ENCODE measurements around the gene C20orf96. TPM values are rescaled to one million over a fixed set of nuclear protein-coding genes. Genes with fewer than 3 reads are reported as not detected.

Gene C20orf96
- total RNA-seq, 1 experiment from 2014 or later, result 20.5 TPM

DNA sequence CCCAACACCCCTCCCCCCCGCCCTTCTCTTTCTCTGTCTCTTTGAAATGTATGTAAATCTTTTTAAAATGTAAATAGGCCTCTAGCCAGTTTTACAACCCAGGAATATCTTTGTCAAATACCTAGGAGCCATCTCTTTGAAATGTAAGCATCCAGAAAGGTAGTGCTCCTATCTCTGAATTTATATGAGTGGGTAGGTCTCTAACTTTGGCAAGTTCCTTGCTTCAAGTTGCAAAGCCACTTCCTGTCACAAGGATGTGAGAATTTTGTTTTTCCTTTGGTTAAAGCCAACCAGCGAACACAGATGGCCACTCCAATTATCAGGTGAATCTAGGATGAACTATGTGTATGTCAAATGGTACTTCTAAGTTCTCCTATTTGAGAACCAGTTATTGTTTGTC, 39.2 kb downstream of the C20orf96 start:
- DNase-seq (ENCODE audit: low read depth, low spot score) (no peak), ATAC-seq (no peak)
- Histone ChIP-seq H3K27me3 (ENCODE audit: control insufficient read depth, insufficient read depth, low read length) (no peaks in the 10 kb centered on the region), H3K9me3 (ENCODE audit: control insufficient read depth, insufficient read depth, low read depth, low read length) (peaks cover 7% of the 10 kb centered on the region), H3K4me1 (ENCODE audit: control insufficient read depth, insufficient read depth, low read length) (no peaks in the 10 kb centered on the region), H3K27ac (ENCODE audit: low read length) (no peak overlapping the region), H3K36me3 (ENCODE audit: control insufficient read depth, insufficient read depth, low read length) (no peaks in the 10 kb centered on the region), H3K4me3 (ENCODE audit: low read depth in 2 of 2, low read length in 2 of 2) (no peak overlapping the region)
- in situ Hi-C loops (cut with HindIII; ENCODE audit: low pct_unique_long_range_greater_than_20kb, low sequenced_read_pairs) (no loop called here), intact Hi-C loops (cut with micrococcal nuclease; ENCODE audit: unreplicated experiment) (no loop called here)
- TF ChIP-seq, protein P1, sequence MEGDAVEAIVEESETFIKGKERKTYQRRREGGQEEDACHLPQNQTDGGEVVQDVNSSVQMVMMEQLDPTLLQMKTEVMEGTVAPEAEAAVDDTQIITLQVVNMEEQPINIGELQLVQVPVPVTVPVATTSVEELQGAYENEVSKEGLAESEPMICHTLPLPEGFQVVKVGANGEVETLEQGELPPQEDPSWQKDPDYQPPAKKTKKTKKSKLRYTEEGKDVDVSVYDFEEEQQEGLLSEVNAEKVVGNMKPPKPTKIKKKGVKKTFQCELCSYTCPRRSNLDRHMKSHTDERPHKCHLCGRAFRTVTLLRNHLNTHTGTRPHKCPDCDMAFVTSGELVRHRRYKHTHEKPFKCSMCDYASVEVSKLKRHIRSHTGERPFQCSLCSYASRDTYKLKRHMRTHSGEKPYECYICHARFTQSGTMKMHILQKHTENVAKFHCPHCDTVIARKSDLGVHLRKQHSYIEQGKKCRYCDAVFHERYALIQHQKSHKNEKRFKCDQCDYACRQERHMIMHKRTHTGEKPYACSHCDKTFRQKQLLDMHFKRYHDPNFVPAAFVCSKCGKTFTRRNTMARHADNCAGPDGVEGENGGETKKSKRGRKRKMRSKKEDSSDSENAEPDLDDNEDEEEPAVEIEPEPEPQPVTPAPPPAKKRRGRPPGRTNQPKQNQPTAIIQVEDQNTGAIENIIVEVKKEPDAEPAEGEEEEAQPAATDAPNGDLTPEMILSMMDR (IDR thresholded peaks at IDR 0.05), result no peak
- TF ChIP-seq POLR2AphosphoS5 (IDR thresholded peaks at IDR 0.05; ENCODE audit: low read depth, low read length), result no peak
- no peak for TF ChIP-seq TCF7L2 (IDR thresholded peaks at IDR 0.05; ENCODE audit: low read depth, low read length)
- no peak for TF ChIP-seq SIN3A (IDR thresholded peaks at IDR 0.05; ENCODE audit: borderline replicate concordance, insufficient read depth, low read depth, low read length)
- TF ChIP-seq, protein P2, sequence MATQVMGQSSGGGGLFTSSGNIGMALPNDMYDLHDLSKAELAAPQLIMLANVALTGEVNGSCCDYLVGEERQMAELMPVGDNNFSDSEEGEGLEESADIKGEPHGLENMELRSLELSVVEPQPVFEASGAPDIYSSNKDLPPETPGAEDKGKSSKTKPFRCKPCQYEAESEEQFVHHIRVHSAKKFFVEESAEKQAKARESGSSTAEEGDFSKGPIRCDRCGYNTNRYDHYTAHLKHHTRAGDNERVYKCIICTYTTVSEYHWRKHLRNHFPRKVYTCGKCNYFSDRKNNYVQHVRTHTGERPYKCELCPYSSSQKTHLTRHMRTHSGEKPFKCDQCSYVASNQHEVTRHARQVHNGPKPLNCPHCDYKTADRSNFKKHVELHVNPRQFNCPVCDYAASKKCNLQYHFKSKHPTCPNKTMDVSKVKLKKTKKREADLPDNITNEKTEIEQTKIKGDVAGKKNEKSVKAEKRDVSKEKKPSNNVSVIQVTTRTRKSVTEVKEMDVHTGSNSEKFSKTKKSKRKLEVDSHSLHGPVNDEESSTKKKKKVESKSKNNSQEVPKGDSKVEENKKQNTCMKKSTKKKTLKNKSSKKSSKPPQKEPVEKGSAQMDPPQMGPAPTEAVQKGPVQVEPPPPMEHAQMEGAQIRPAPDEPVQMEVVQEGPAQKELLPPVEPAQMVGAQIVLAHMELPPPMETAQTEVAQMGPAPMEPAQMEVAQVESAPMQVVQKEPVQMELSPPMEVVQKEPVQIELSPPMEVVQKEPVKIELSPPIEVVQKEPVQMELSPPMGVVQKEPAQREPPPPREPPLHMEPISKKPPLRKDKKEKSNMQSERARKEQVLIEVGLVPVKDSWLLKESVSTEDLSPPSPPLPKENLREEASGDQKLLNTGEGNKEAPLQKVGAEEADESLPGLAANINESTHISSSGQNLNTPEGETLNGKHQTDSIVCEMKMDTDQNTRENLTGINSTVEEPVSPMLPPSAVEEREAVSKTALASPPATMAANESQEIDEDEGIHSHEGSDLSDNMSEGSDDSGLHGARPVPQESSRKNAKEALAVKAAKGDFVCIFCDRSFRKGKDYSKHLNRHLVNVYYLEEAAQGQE (IDR thresholded peaks at IDR 0.05; ENCODE audit: insufficient read depth in 1 of 2, low read depth in 2 of 2, low read length in 1 of 2), result no peak
- POLR2A ChIA-PET, result no interaction called here
- CTCF ChIA-PET, result no interaction called here
- no TSS peak for BruUV-seq (replicated peaks)

DNA sequence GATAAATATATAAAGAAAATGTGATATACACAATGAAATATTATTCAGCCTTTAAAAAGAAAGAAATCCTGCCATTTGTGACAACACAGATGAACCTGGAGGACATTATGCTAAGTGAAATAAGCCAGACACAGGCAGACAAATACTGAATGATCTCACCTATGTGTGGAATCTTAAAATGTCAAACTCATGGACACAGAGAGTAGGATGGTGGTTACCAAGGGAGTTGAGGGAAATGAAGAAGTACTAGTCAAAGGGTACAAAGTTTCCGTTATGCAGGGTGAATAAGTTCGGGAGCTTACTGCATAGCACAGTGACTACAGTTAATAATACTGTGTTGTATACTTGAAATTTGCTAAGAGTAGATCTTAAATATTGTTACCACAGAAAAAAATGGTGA, 47.6 kb downstream of the C20orf96 start:
- no TSS peak for BruUV-seq (replicated peaks)
- ChIA-PET CTCF (no interaction called here), POLR2A (no interaction called here)
- Histone ChIP-seq H3K36me3 (ENCODE audit: control insufficient read depth, insufficient read depth, low read length) (no peaks in the 10 kb centered on the region), H3K9me3 (ENCODE audit: control insufficient read depth, insufficient read depth, low read depth, low read length) (peaks cover 7% of the 10 kb centered on the region), H3K27ac (ENCODE audit: low read length) (no peak overlapping the region), H3K4me1 (ENCODE audit: control insufficient read depth, insufficient read depth, low read length) (no peaks in the 10 kb centered on the region), H3K4me3 (ENCODE audit: low read depth in 2 of 2, low read length in 2 of 2) (no peak overlapping the region), H3K27me3 (ENCODE audit: control insufficient read depth, insufficient read depth, low read length) (peaks cover 19% of the 10 kb centered on the region; the same call in 1 of the 2 replicates)
- intact Hi-C loops (cut with micrococcal nuclease; ENCODE audit: unreplicated experiment), result no loop called here
- DNase-seq (ENCODE audit: low read depth, low spot score) (no peak), ATAC-seq (no peak)
- TF ChIP-seq, protein P1 (IDR thresholded peaks at IDR 0.05), result no peak
- TF ChIP-seq, protein P2 (IDR thresholded peaks at IDR 0.05; ENCODE audit: insufficient read depth in 1 of 2, low read depth in 2 of 2, low read length in 1 of 2), result no peak
- TF ChIP-seq POLR2AphosphoS5 (IDR thresholded peaks at IDR 0.05; ENCODE audit: low read depth, low read length), result no peak
- TF ChIP-seq SIN3A (IDR thresholded peaks at IDR 0.05; ENCODE audit: borderline replicate concordance, insufficient read depth, low read depth, low read length), result no peak
- TF ChIP-seq TCF7L2 (IDR thresholded peaks at IDR 0.05; ENCODE audit: low read depth, low read length), result no peak
- in situ Hi-C loops (cut with HindIII; ENCODE audit: low pct_unique_long_range_greater_than_20kb, low sequenced_read_pairs), result no loop called here
